BJ (cell line): ENCODE measurements around the gene FBXO33. TPM values are rescaled to one million over a fixed set of nuclear protein-coding genes. Genes with fewer than 3 reads are reported as not detected.

Experiments
- CTCF ChIA-PET: fragments of 350-600 bp; formaldehyde crosslinking; extraction: SDS; loops from one replicate; lab custom pipeline; 2021; ENCODE audit warnings: antibody characterized with exemption, inconsistent platforms; lab: Yijun Ruan, JAX
- POLR2A ChIA-PET: fragments of 300-600 bp; sonication (Branson Sonifier 250); formaldehyde crosslinking; extraction: SDS; loops from one replicate; lab custom pipeline; 2021; ENCODE audit warnings: antibody characterized with exemption; lab: Charles Lee
- DNase-seq: peaks from one replicate; pipeline ENCODE4 v3.0.0-alpha.2; 2011; ENCODE audit warnings: low read depth
- H3K27me3 ChIP-seq: 2 replicates; pipeline ENCODE4 v1.6.0; 2011; ENCODE audit warnings: low read length; ENCODE audit not compliant: control insufficient read depth, insufficient read depth
- H3K36me3 ChIP-seq: 2 replicates; pipeline ENCODE4 v1.5.1; 2011; ENCODE audit warnings: low read length; ENCODE audit not compliant: control insufficient read depth, insufficient read depth
- H3K4me3 ChIP-seq: 2 replicates; pipeline ENCODE4 v1.5.1; 2011; ENCODE audit warnings: low read depth, mild to moderate bottlenecking, control low read depth, low read length
- CTCF ChIP-seq: IDR thresholded peaks from 2 replicates; pipeline ENCODE4 v1.5.1; 2011; ENCODE audit warnings: low read depth, mild to moderate bottlenecking, control low read depth, inconsistent platforms, low read length, moderate library complexity; ENCODE audit not compliant: insufficient read depth
- polyA plus RNA-seq: library from polyadenylated mRNA; depleted of rRNA; stranded (reverse); fragments of >200 nt; gene quantifications from 2 replicates; pipeline ENCODE4 v1.2.3, GENCODE V29; 2011

The FBXO33 gene
- polyA plus RNA-seq, 1 experiment: 7.3 TPM

DNA sequence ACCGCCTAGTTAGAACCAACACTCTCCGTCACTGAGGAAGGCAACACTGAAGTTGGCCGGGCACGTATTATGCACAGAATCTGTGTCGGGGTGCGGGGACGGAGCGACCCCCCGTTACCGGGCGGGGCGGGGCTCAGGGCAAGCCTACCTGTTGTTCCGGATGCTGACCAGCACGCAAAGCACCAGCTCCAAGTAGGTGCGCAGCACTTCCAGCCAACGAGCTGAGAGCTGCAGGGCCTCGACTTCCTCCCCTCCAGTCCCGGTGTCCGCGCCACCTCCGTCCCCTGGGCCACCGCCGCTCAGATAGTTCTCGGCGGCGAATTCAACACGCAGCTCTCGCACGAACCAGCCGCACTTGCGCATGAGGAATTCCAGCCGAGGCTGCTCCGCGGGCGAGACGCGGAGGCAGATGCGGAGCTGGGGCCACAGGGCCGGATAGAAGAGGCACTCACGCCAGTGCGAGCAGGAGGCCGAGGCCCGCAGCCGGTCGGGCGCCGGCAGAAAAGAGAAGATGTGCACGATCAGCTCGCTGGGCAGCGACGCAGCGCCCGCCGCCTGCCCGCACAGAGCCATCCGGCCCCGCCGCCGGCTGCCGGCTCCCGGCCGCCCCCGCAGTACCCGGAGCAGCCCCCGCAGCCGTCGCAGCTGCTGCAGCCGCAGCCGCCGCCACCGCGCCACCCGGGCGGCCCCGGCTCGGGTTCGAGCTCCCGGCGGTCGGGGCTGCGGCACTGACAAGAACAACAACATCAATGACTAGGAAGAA, 636 bp downstream of the FBXO33 start:
- no peaks in the 10 kb centered on the region for H3K27me3 ChIP-seq
- POLR2A ChIA-PET: interaction anchor here (0.6 to 0.9 kb wide), 2 partner anchors 9 to 91 kb away, joined by 3 read pairs; no protein-coding TSS in a partner anchor
- H3K36me3 ChIP-seq: no peaks in the 10 kb centered on the region
- TF ChIP-seq CTCF: no peak
- DNase-seq: no peak
- peak overlapping the region; percentile 68 for H3K4me3 ChIP-seq
- CTCF ChIA-PET: interaction anchor here (0.6 to 2.6 kb wide), 4 partner anchors 10 to 368 kb away, joined by 3 to 10 read pairs (median 4); no protein-coding TSS in a partner anchor

DNA sequence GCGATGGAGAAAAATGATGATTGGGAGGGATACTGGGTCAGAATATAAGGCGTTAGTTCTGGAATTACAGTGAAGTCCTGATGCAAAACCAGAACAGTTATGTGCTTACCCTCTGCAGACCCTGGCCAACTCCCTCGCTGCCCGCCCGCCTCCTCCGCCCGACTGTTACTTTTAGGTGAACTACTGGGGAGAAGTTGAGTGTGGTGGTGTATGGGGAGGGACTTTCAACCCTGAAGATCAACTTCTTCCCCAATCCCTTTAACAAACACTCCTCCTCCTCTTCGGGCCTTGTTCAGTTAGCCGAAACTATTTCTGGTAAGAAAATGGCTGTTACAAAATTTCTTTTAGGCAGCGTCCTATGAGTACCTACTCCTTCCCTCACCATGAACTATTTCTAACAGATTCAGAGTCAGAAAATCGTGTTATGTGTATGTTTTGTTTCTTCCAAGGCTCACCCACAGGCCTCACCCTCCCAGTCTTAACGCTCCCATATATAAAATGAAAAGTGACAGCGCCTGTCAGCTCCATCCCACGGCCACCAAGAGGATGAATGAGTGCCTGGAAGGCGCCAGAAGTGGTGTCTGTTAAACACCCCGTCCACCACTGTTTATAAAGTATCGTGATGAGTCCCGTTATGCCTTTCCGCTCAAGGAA, 1.3 kb downstream of the FBXO33 start:
- Histone ChIP-seq H3K27me3 (no peaks in the 10 kb centered on the region), H3K36me3 (no peaks in the 10 kb centered on the region), H3K4me3 (peak overlapping the region; percentile 68)
- no peak for DNase-seq
- CTCF ChIA-PET: interaction anchor here (0.7 to 2.6 kb wide), 3 partner anchors 9 to 263 kb away, joined by 3 to 10 read pairs (median 3); no protein-coding TSS in a partner anchor
- no peak for TF ChIP-seq CTCF
- POLR2A ChIA-PET: no interaction called here

DNA sequence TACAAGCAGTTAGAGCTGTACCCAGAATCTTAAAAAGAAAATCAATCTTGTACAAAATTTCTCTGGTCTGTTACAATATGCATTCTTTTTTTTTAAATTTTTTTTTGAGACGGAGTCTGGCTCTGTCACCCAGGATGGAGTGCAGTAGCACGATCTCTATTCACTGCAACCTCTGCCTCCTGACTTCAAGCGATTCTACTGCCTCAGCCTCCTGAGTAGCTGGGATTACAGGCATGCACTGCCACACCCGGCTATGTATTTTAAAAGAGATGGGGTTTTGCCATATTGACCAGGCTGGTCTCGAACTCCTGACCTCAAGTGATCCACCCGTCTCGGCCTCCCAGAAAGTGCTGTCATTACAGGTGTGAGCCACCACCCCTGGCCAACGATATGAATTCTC, 4.1 kb downstream of the FBXO33 start:
- H3K4me3 ChIP-seq: no peak overlapping the region
- POLR2A ChIA-PET: no interaction called here
- CTCF ChIA-PET: interaction anchor here (0.8 kb wide), 1 partner anchor 325 kb away, joined by 4 read pairs; the partner anchor contains the start of gene SEC23A
- DNase-seq: no peak
- TF ChIP-seq CTCF: no peak
- no peaks in the 10 kb centered on the region for H3K27me3 ChIP-seq
- no peaks in the 10 kb centered on the region for H3K36me3 ChIP-seq

DNA sequence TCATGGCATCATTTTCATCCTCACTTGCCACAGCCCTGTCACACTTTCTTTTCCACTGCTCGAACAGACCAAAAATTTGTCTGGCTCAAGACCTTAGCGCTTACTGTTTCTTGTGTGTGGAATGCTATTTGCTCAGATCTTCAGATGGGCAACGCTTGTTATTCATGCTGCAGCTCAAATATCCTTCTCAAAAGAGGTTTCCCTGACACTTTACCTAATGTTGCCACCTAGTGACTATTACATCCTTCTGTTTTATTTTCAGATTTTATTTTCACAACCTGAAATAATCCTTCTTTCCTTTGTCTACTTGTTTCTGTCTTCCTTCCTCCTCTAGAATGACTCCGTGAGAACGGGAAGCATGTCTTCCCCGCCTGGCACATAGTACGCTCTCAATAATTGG, 5.6 kb downstream of the FBXO33 start:
- POLR2A ChIA-PET: no interaction called here
- peak; percentile 36 for TF ChIP-seq CTCF
- no peaks in the 10 kb centered on the region for H3K27me3 ChIP-seq
- CTCF ChIA-PET: interaction anchor here (0.7 to 2.1 kb wide), 6 partner anchors 55 to 320 kb away, joined by 3 to 8 read pairs (median 3); partner anchors contain the start of gene GEMIN2
- no peak for DNase-seq
- H3K4me3 ChIP-seq: no peak overlapping the region
- H3K36me3 ChIP-seq: no peaks in the 10 kb centered on the region

- Histone ChIP-seq H3K36me3 (no peaks in the 10 kb centered on the region), H3K27me3 (no peaks in the 10 kb centered on the region), H3K4me3 (no peak overlapping the region)
- CTCF ChIA-PET: interaction anchor here (1.0 to 2.1 kb wide), 5 partner anchors 55 to 320 kb away, joined by 3 to 8 read pairs (median 3); partner anchors contain the start of gene GEMIN2
- DNase-seq: no peak
- POLR2A ChIA-PET: no interaction called here
- TF ChIP-seq CTCF: no peak
Observed at GRCh38 chr14:39425947-39426346, 6.3 kb downstream of the FBXO33 start.
